Osteocyte (in vitro differentiated cells): ENCODE data around the gene MED16. TPM values are rescaled to one million over a fixed set of nuclear protein-coding genes. Genes with fewer than 3 reads are reported as not detected.
A peak's percentile ranks its signal among the peaks of the same experiment; 100 is the strongest.

Experiments
- DNase-seq: peaks from one replicate; pipeline ENCODE4 v3.0.0; 2021; ENCODE audit warnings: mixed read lengths; ENCODE audit not compliant: unreplicated experiment; ENCODE audit errors: extremely low spot score
- H3K27ac Mint-ChIP-seq: one replicate; pipeline ENCODE4 v1.8.0; 2021; ENCODE audit warnings: mild to moderate bottlenecking, mixed read lengths; ENCODE audit not compliant: unreplicated experiment
- H3K27me3 Mint-ChIP-seq: one replicate; pipeline ENCODE4 v1.8.0; 2021; ENCODE audit warnings: mixed read lengths; ENCODE audit not compliant: unreplicated experiment
- H3K36me3 Mint-ChIP-seq: one replicate; pipeline ENCODE4 v1.8.0; 2021; ENCODE audit warnings: mixed read lengths; ENCODE audit not compliant: unreplicated experiment
- H3K4me1 Mint-ChIP-seq: one replicate; pipeline ENCODE4 v1.8.0; 2021; ENCODE audit warnings: mixed read lengths; ENCODE audit not compliant: unreplicated experiment
- H3K4me3 Mint-ChIP-seq: one replicate; pipeline ENCODE4 v1.8.0; 2021; ENCODE audit warnings: mild to moderate bottlenecking, moderate library complexity, mixed read lengths; ENCODE audit not compliant: unreplicated experiment
- H3K9me3 Mint-ChIP-seq: one replicate; pipeline ENCODE4 v1.8.0; 2021; ENCODE audit warnings: mixed read lengths; ENCODE audit not compliant: unreplicated experiment
- total RNA-seq: library from RNA; stranded (reverse); gene quantifications from 2 replicates; pipeline ENCODE4 v1.2.1, GENCODE V29; 2021
- TF ChIP-seq, protein P1 (sequence below): fragments of 200-600 bp; sonication (generic); IDR thresholded peaks from 2 replicates; pipeline ENCODE4 v1.5.0; 2021; ENCODE audit warnings: antibody characterized with exemption, mild to moderate bottlenecking, moderate library complexity

The MED16 gene
- total RNA-seq, 1 donor from 2014 or later = 72.3 TPM

DNA sequence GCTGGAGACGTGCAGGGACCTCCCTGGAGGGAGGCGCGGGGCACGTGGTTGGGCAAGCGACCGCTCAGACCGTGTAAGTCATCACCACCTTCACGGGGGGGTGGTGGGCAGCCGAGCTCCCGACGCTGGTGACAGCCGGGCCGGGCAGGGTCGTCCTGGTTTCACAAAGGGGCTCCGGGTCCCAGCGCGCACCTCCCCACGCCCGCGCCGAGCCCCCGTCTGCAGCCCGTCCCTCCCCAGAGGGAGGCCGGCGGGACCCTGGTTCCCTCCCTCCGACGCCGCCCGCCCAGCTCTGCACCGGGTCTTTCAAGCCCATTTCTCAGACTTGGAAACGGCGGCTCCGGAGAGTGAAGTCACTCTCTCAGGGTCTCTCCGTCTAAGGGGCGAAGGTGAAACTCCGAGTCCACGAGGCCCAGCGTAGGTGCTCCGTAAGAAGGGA is 32.1 kb upstream of the MED16 start:
- Mint-ChIP-seq H3K4me3 (peak overlapping the region; percentile 73), H3K27ac (no peak overlapping the region), H3K36me3 (peaks cover 2% of the 10 kb centered on the region), H3K27me3 (peaks cover 8% of the 10 kb centered on the region), H3K9me3 (no peaks in the 10 kb centered on the region), H3K4me1 (peaks cover 17% of the 10 kb centered on the region)
- no peak for DNase-seq
- TF ChIP-seq, protein P1, sequence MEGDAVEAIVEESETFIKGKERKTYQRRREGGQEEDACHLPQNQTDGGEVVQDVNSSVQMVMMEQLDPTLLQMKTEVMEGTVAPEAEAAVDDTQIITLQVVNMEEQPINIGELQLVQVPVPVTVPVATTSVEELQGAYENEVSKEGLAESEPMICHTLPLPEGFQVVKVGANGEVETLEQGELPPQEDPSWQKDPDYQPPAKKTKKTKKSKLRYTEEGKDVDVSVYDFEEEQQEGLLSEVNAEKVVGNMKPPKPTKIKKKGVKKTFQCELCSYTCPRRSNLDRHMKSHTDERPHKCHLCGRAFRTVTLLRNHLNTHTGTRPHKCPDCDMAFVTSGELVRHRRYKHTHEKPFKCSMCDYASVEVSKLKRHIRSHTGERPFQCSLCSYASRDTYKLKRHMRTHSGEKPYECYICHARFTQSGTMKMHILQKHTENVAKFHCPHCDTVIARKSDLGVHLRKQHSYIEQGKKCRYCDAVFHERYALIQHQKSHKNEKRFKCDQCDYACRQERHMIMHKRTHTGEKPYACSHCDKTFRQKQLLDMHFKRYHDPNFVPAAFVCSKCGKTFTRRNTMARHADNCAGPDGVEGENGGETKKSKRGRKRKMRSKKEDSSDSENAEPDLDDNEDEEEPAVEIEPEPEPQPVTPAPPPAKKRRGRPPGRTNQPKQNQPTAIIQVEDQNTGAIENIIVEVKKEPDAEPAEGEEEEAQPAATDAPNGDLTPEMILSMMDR = no peak

- Mint-ChIP-seq H3K27ac (no peak overlapping the region), H3K4me3 (peak overlapping the region; percentile 73), H3K9me3 (no peaks in the 10 kb centered on the region), H3K4me1 (peaks cover 17% of the 10 kb centered on the region), H3K36me3 (no peaks in the 10 kb centered on the region), H3K27me3 (peaks cover 8% of the 10 kb centered on the region)
- TF ChIP-seq, protein P1 = no peak
- no peak for DNase-seq
Measured at GRCh38 chr19:924553-925086, 31.6 kb upstream of the MED16 start.

DNA sequence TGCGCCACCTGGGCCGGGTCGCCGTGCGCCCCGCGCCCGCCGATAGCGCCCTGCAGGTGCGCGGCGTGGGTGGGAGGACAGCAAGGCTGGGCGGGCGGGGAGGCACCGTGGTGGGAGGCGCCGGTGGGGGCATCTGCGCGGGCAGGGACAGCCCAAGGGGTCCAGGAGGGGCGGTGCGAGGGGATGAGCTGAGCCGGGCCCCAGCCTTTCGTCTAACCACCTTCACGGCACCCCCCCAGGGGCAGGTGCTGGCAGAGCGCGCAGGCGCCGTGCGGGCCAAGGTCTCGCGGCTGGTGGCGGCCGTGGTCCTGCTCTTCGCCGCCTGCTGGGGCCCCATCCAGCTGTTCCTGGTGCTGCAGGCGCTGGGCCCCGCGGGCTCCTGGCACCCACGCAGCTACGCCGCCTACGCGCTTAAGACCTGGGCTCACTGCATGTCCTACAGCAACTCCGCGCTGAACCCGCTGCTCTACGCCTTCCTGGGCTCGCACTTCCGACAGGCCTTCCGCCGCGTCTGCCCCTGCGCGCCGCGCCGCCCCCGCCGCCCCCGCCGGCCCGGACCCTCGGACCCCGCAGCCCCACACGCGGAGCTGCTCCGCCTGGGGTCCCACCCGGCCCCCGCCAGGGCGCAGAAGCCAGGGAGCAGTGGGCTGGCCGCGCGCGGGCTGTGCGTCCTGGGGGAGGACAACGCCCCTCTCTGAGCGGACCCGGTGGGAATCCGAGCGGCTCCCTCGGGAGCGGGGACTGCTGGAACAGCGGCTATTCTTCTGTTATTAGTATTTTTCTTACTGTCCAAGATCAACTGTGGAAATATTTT is 27.3 kb upstream of the MED16 start:
- Mint-ChIP-seq H3K9me3 (no peaks in the 10 kb centered on the region), H3K27ac (no peak overlapping the region), H3K4me1 (peaks cover 16% of the 10 kb centered on the region), H3K27me3 (peaks cover 10% of the 10 kb centered on the region), H3K36me3 (no peaks in the 10 kb centered on the region), H3K4me3 (no peak overlapping the region)
- TF ChIP-seq, protein P1 = no peak
- DNase-seq = no peak

DNA sequence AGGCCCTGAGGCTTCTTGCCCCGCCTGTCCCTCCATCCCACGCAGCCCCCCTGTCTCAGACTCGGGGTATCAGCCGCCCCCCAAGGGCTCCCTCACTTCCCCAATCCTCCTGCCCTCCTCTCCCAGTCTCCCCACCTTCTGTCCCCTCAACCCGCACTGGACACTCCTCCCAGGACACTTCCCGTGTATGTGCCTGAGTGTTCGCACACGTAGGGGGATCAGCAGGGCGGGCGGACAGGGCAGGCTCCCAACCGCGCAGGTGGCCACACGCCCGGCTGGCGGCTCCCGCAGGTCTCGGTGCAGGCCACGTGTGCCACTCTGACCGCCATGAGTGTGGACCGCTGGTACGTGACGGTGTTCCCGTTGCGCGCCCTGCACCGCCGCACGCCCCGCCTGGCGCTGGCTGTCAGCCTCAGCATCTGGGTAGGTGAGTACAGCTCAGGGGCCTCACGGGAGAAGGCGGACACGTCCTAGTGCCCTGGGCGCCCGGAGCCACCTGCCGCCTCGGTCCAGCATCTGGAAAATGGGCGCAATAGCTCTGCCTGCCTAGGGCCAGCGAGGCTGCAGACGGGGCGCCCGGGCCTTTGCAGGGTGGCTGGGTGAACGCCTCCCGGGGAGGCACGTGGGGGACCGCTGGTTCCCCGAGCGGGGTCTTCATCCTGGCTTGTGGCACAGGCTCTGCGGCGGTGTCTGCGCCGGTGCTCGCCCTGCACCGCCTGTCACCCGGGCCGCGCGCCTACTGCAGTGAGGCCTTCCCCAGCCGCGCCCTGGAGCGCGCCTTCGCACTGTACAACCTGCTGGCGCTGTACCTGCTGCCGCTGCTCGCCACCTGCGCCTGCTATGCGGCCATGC is 26.4 kb upstream of the MED16 start:
- TF ChIP-seq, protein P1 = no peak
- H3K9me3 Mint-ChIP-seq = no peaks in the 10 kb centered on the region
- DNase-seq = no peak
- H3K27ac Mint-ChIP-seq = no peak overlapping the region
- no peaks in the 10 kb centered on the region for H3K36me3 Mint-ChIP-seq
- peaks cover 10% of the 10 kb centered on the region for H3K27me3 Mint-ChIP-seq
- peaks cover 16% of the 10 kb centered on the region for H3K4me1 Mint-ChIP-seq
- no peak overlapping the region for H3K4me3 Mint-ChIP-seq
